A549 (cell line): ENCODE measurements around the gene SDHAF1.

Experiments
- HDAC2 ChIP-seq: fragments of 200-600 bp; sonication (generic); IDR thresholded peaks from 2 replicates; pipeline ENCODE4 v1.6.1; 2016
- HOXB5 ChIP-seq: fragments of 250-450 bp; sonication (Bioruptor Pico); IDR thresholded peaks from 2 replicates; pipeline ENCODE4 v1.5.0; 2020; ENCODE audit warnings: mild to moderate bottlenecking, moderate library complexity
- KDM1A ChIP-seq: fragments of 200-600 bp; sonication (generic); IDR thresholded peaks from 2 replicates; pipeline ENCODE4 v1.6.1; 2016; ENCODE audit warnings: low read depth, mild to moderate bottlenecking
- MAZ ChIP-seq: fragments of 150-350 bp; IDR thresholded peaks from 2 replicates; pipeline ENCODE4 v1.6.1; 2014; ENCODE audit warnings: antibody characterized with exemption, low read depth, low read length, borderline replicate concordance
- PHF8 ChIP-seq: fragments of 200-600 bp; sonication (generic); IDR thresholded peaks from 2 replicates; pipeline ENCODE4 v1.6.1; 2016; ENCODE audit warnings: low read depth, mild to moderate bottlenecking, antibody characterized with exemption, moderate library complexity, borderline replicate concordance
- POLR2A ChIP-seq: IDR thresholded peaks from 2 replicates; pipeline ENCODE4 v1.6.1; 2012; ENCODE audit warnings: mild to moderate bottlenecking, low read length
- RCOR1 ChIP-seq: fragments of 150-350 bp; IDR thresholded peaks from 2 replicates; pipeline ENCODE4 v1.6.1; 2014; ENCODE audit warnings: antibody characterized with exemption, low read length, low read depth
- RNF2 ChIP-seq: fragments of 200-600 bp; sonication (generic); IDR thresholded peaks from 2 replicates; pipeline ENCODE4 v1.6.1; 2016; ENCODE audit warnings: low read depth, mild to moderate bottlenecking, antibody characterized with exemption, moderate library complexity, borderline replicate concordance
- TF ChIP-seq, protein P1 (sequence below): fragments of >200 bp; sonication (Bioruptor Twin); formaldehyde crosslinking; IDR thresholded peaks from 3 replicates; pipeline ENCODE4 v1.5.1; 2016
- TF ChIP-seq, protein P2 (sequence below): IDR thresholded peaks from 2 replicates; pipeline ENCODE4 v1.6.1; 2012; ENCODE audit warnings: low read depth, borderline replicate concordance

DNA sequence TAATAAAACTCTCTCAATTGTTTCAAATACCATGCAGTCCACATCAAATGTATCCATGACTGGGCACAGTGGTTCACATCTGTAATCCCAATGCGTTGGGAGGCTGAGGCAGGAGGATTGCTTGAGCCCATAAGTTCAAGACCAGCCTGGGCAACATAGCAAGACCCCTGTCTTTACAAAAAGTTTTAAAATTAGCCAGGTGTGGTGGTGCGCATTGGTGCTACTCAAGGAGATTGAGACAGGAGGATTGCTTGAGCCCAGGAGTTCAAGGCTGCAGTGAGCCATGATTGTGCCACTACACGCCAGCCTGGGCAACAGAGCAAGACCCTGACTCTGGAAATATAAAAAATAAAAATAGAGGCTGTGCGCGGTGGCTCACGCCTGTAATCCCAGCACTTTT lies 32.7 kb downstream of the SDHAF1 start:
- TF ChIP-seq PHF8 (no peak), HDAC2 (no peak), POLR2A (no peak), KDM1A (no peak), MAZ (no peak), RNF2 (no peak), HOXB5 (no peak), RCOR1 (no peak)
- TF ChIP-seq, protein P1, sequence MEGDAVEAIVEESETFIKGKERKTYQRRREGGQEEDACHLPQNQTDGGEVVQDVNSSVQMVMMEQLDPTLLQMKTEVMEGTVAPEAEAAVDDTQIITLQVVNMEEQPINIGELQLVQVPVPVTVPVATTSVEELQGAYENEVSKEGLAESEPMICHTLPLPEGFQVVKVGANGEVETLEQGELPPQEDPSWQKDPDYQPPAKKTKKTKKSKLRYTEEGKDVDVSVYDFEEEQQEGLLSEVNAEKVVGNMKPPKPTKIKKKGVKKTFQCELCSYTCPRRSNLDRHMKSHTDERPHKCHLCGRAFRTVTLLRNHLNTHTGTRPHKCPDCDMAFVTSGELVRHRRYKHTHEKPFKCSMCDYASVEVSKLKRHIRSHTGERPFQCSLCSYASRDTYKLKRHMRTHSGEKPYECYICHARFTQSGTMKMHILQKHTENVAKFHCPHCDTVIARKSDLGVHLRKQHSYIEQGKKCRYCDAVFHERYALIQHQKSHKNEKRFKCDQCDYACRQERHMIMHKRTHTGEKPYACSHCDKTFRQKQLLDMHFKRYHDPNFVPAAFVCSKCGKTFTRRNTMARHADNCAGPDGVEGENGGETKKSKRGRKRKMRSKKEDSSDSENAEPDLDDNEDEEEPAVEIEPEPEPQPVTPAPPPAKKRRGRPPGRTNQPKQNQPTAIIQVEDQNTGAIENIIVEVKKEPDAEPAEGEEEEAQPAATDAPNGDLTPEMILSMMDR: no peak
- TF ChIP-seq, protein P2, sequence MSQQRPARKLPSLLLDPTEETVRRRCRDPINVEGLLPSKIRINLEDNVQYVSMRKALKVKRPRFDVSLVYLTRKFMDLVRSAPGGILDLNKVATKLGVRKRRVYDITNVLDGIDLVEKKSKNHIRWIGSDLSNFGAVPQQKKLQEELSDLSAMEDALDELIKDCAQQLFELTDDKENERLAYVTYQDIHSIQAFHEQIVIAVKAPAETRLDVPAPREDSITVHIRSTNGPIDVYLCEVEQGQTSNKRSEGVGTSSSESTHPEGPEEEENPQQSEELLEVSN: no peak
